OCI-LY3 (cell line): Measurements from ENCODE around the gene AMDHD1.

Source experiments
- H2AFZ ChIP-seq: fragments of 200-600, 300-600 bp; shearing (Covaris generic); 2 replicates; pipeline ENCODE4 v1.6.0; 2014; ENCODE audit warnings: antibody characterized with exemption, low read depth, low read length
- H3K27ac ChIP-seq: fragments of 200-600, 300-600 bp; sonication (generic); 2 replicates; pipeline ENCODE4 v1.5.1; 2014; ENCODE audit warnings: mild to moderate bottlenecking, low read length, moderate library complexity, mixed read lengths
- H3K27me3 ChIP-seq: fragments of 200-600, 300-600 bp; sonication (generic); 2 replicates; pipeline ENCODE4 v1.6.1; 2014; ENCODE audit warnings: low read depth, low read length, mixed read lengths
- H3K36me3 ChIP-seq: fragments of 200-600, 300-600 bp; sonication (generic); replicated peaks from 2 replicates; pipeline ENCODE3; 2014; ENCODE audit warnings: low read depth, low read length, mixed read lengths
- H3K4me1 ChIP-seq: fragments of 300-600, 200-600 bp; sonication (generic); 2 replicates; pipeline ENCODE4 v1.6.1; 2014; ENCODE audit warnings: low read length, mixed read lengths
- H3K4me2 ChIP-seq: fragments of 200-600, 300-600 bp; sonication (generic); 2 replicates; pipeline ENCODE4 v1.6.1; 2014; ENCODE audit warnings: low read length, mixed read lengths
- H3K4me3 ChIP-seq: fragments of 300-600, 200-600 bp; sonication (generic); 2 replicates; pipeline ENCODE4 v1.5.1; 2014; ENCODE audit warnings: antibody characterized with exemption, mild to moderate bottlenecking, low read length, moderate library complexity
- H3K79me2 ChIP-seq: fragments of 300-600, 200-600 bp; shearing (Covaris generic); 2 replicates; pipeline ENCODE4 v1.6.1; 2014; ENCODE audit warnings: mild to moderate bottlenecking, low read length, mixed read lengths
- H3K9ac ChIP-seq: fragments of 300-600, 200-600 bp; shearing (Covaris generic); 2 replicates; pipeline ENCODE4 v1.6.0; 2014; ENCODE audit warnings: mild to moderate bottlenecking, low read length, moderate library complexity
- H3K9me3 ChIP-seq: fragments of 200-600, 300-600 bp; shearing (Covaris generic); 2 replicates; pipeline ENCODE4 v1.6.1; 2014; ENCODE audit warnings: low read length, mixed read lengths; ENCODE audit not compliant: insufficient read depth
- H4K20me1 ChIP-seq: fragments of 200-600, 300-600 bp; sonication (generic); 2 replicates; pipeline ENCODE4 v1.6.1; 2016; ENCODE audit warnings: low read length, mixed read lengths; ENCODE audit not compliant: insufficient read depth
- CTCF ChIP-seq: fragments of 200-600, 300-600 bp; sonication (generic); IDR thresholded peaks from 2 replicates; pipeline ENCODE4 v1.5.1; 2014; ENCODE audit warnings: antibody characterized with exemption, low read length, low read depth
- EZH2phosphoT487 ChIP-seq: fragments of 200-600 bp; shearing (Covaris generic); IDR thresholded peaks from 2 replicates; pipeline ENCODE4 v1.6.1; 2018; ENCODE audit warnings: antibody characterized with exemption, mixed run types, low read depth

The AMDHD1 gene

GRCh38 chr12:95943330-95943842 lies at the start of gene AMDHD1:
Gene AMDHD1 (plus strand): TSS chr12:95943331. CDS start chr12:95943399, 68 bp downstream.
- 0 out of 2 replicates have a peak, but pooled peaks cover 4% of the 10 kb centered on the region for H3K27me3 ChIP-seq
- no peaks in the 10 kb centered on the region for H3K36me3 ChIP-seq
- peak within 1 kb of the TSS; percentile 89 for H3K4me3 ChIP-seq
- no peaks in the 10 kb centered on the region for H3K79me2 ChIP-seq
- peak within 1 kb of the TSS; percentile 96 for H3K4me2 ChIP-seq
- no peaks in the 10 kb centered on the region for H3K9me3 ChIP-seq
- no peaks in the 10 kb centered on the region for H4K20me1 ChIP-seq
- H3K9ac ChIP-seq: peak within 1 kb of the TSS; percentile 90
- peak within 1 kb of the TSS; percentile 54 for H3K27ac ChIP-seq
- peaks cover 10% of the 10 kb centered on the region for H3K4me1 ChIP-seq
- TF ChIP-seq CTCF (peak; percentile 25; the same call in 1 of the 2 replicates), EZH2phosphoT487 (no peak)
- H2AFZ ChIP-seq: peak within 1 kb of the TSS; percentile 92

- H3K27me3 ChIP-seq: peaks cover 7% of the 10 kb centered on the region; the same call in 1 of the 2 replicates
- TF ChIP-seq EZH2phosphoT487 (no peak), CTCF (no peak)
- no peak overlapping the region for H3K4me2 ChIP-seq
- H3K4me3 ChIP-seq: no peak overlapping the region
- no peaks in the 10 kb centered on the region for H4K20me1 ChIP-seq
- no peaks in the 10 kb centered on the region for H3K79me2 ChIP-seq
- no peak overlapping the region for H2AFZ ChIP-seq
- H3K36me3 ChIP-seq: no peaks in the 10 kb centered on the region
- H3K4me1 ChIP-seq: no peaks in the 10 kb centered on the region
- no peak overlapping the region for H3K9ac ChIP-seq
- no peaks in the 10 kb centered on the region for H3K9me3 ChIP-seq
- no peak overlapping the region for H3K27ac ChIP-seq
These were observed 46.3 kb upstream of the AMDHD1 start for GRCh38 chr12:95896846-95897245.

- H3K9ac ChIP-seq: no peak overlapping the region
- H3K4me2 ChIP-seq: no peak overlapping the region
- no peaks in the 10 kb centered on the region for H3K79me2 ChIP-seq
- no peak overlapping the region for H2AFZ ChIP-seq
- no peaks in the 10 kb centered on the region; the same call in 1 of the 2 replicates for H3K9me3 ChIP-seq
- TF ChIP-seq EZH2phosphoT487: no peak
- no peak for TF ChIP-seq CTCF
- no peaks in the 10 kb centered on the region for H3K36me3 ChIP-seq
- H3K27ac ChIP-seq: no peak overlapping the region
- H3K4me3 ChIP-seq: no peak overlapping the region
- no peaks in the 10 kb centered on the region for H3K4me1 ChIP-seq
- H4K20me1 ChIP-seq: no peaks in the 10 kb centered on the region
- H3K27me3 ChIP-seq: peaks cover 8% of the 10 kb centered on the region; the same call in 1 of the 2 replicates
These were observed 45.0 kb upstream of the AMDHD1 start for GRCh38 chr12:95898081-95898480.

GRCh38 chr12:95908573-95908972 lies 34.6 kb upstream of the AMDHD1 start:
- no peaks in the 10 kb centered on the region for H3K36me3 ChIP-seq
- H3K4me3 ChIP-seq: no peak overlapping the region
- no peaks in the 10 kb centered on the region; the same call in none of the 2 replicates for H3K27me3 ChIP-seq
- no peaks in the 10 kb centered on the region for H3K4me1 ChIP-seq
- H3K9me3 ChIP-seq: no peaks in the 10 kb centered on the region
- H3K27ac ChIP-seq: no peak overlapping the region
- TF ChIP-seq EZH2phosphoT487 (no peak), CTCF (no peak)
- no peaks in the 10 kb centered on the region for H3K79me2 ChIP-seq
- no peak overlapping the region for H3K9ac ChIP-seq
- no peak overlapping the region for H2AFZ ChIP-seq
- no peak overlapping the region for H3K4me2 ChIP-seq
- H4K20me1 ChIP-seq: no peaks in the 10 kb centered on the region
